ENCODE data around the gene TRAF2. TPM values are rescaled to one million over a fixed set of nuclear protein-coding genes. Genes with fewer than 3 reads are reported as not detected.

TRAF2 gene
- total and polyA plus RNA-seq, 2 of the 13 experiments (the other 11 are each of a cell fraction or from before 2014, with no cell fraction given), result 12.4 to 13.6 TPM

DNA sequence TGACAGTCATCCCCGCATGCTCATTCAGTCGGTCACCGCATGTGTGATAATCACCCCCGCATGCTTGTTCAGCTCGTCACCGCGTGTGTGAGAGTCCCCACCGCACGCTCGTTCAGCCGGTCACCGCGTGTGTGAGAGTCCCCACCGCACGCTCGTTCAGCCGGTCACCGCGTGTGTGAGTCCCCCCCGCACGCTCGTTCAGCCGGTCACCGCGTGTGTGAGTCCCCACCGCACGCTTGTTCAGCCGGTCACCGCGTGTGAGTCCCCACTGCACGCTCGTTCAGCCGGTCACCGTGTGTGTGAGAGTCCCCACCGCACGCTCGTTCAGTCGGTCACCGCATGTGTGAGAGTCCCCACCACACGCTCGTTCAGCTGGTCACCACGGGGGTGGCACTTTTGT, 3.5 kb downstream of the TRAF2 start:
- ATAC-seq (no peak), FAIRE-seq (no peak), DNase-seq (ENCODE audit: low spot score) (no peak)
- H3K4me1 ChIP-seq (ENCODE audit: insufficient read depth, low read length), result peaks cover 23% of the 10 kb centered on the region
- intact Hi-C loops (cut with micrococcal nuclease; ENCODE audit: unreplicated experiment) (loop anchor here (5.0 to 10.0 kb wide), 2 partner anchors 47 to 105 kb away; no protein-coding TSS in a partner anchor), in situ Hi-C loops (cut with HindIII; ENCODE audit: extremely low pct_ligation_motif_present, low pct_unique_long_range_greater_than_20kb) (no loop called here)
- ChIA-PET CTCF (ENCODE audit: low intra/inter-chr PET ratio, low total read pairs) (no interaction called here), POLR2A (no interaction called here)
- 0 out of 2 replicates have a peak, but pooled peaks cover 10% of the 10 kb centered on the region for H4K20me1 ChIP-seq (ENCODE audit: insufficient read depth, low read length)
- H2AFZ ChIP-seq (ENCODE audit: low read length), result no peak overlapping the region
- WGBS (ENCODE audit: low lambda C conversion rate), result 95% methylated on average over 42 of the region's 42 CpGs
- no peak overlapping the region for H3K27ac ChIP-seq (ENCODE audit: extremely low read length, insufficient read depth, low read length)
- no TSS peak for BruUV-seq (replicated peaks)
- H3K27me3 ChIP-seq (ENCODE audit: control insufficient read depth in 1 of 2, insufficient read depth in 2 of 2, low read length in 2 of 2), result no peaks in the 10 kb centered on the region
- no peaks in the 10 kb centered on the region for H3K9me3 ChIP-seq (ENCODE audit: low read length)
- TF ChIP-seq AGO2 (optimal IDR thresholded peaks at IDR 0.05; ENCODE audit: low read depth, low read length) (peak; percentile 41), ZNF160 (CRISPR knock-in tag; IDR thresholded peaks at IDR 0.05) (no peak), RBFOX2 (IDR thresholded peaks at IDR 0.05; ENCODE audit: low read depth, low read length) (0 out of 2 replicates have a peak, but pooled peaks have one; percentile 44)
- TF ChIP-seq, protein P1, sequence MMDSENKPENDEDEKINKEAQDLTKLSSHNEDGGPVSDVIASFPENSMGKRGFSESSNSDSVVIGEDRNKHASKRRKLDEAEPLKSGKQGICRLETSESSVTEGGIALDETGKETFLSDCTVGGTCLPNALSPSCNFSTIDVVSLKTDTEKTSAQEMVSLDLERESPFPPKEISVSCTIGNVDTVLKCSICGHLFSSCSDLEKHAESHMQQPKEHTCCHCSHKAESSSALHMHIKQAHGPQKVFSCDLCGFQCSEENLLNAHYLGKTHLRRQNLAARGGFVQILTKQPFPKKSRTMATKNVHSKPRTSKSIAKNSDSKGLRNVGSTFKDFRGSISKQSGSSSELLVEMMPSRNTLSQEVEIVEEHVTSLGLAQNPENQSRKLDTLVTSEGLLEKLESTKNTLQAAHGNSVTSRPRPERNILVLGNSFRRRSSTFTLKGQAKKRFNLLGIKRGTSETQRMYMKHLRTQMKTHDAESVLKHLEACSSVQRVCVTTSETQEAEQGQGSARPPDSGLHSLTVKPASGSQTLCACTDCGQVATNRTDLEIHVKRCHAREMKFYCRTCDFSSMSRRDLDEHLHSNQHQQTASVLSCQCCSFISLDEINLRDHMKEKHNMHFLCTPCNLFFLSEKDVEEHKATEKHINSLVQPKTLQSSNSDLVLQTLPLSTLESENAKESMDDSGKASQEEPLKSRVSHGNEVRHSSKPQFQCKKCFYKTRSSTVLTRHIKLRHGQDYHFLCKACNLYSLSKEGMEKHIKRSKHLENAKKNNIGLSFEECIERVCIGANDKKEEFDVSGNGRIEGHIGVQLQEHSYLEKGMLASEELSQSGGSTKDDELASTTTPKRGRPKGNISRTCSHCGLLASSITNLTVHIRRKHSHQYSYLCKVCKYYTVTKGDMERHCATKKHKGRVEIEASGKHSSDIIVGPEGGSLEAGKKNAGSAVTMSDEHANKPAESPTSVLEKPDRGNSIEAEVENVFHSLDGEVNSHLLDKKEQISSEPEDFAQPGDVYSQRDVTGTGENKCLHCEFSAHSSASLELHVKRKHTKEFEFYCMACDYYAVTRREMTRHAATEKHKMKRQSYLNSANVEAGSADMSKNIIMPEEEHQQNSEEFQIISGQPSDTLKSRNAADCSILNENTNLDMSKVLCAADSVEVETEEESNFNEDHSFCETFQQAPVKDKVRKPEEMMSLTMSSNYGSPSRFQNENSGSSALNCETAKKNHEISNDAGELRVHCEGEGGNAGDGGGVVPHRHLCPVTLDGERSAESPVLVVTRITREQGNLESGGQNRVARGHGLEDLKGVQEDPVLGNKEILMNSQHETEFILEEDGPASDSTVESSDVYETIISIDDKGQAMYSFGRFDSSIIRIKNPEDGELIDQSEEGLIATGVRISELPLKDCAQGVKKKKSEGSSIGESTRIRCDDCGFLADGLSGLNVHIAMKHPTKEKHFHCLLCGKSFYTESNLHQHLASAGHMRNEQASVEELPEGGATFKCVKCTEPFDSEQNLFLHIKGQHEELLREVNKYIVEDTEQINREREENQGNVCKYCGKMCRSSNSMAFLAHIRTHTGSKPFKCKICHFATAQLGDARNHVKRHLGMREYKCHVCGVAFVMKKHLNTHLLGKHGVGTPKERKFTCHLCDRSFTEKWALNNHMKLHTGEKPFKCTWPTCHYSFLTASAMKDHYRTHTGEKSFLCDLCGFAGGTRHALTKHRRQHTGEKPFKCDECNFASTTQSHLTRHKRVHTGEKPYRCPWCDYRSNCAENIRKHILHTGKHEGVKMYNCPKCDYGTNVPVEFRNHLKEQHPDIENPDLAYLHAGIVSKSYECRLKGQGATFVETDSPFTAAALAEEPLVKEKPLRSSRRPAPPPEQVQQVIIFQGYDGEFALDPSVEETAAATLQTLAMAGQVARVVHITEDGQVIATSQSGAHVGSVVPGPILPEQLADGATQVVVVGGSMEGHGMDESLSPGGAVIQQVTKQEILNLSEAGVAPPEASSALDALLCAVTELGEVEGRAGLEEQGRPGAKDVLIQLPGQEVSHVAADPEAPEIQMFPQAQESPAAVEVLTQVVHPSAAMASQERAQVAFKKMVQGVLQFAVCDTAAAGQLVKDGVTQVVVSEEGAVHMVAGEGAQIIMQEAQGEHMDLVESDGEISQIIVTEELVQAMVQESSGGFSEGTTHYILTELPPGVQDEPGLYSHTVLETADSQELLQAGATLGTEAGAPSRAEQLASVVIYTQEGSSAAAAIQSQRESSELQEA (CRISPR knock-in tag; IDR thresholded peaks at IDR 0.05; ENCODE audit: not compliant biosample characterization), result no peak
- peaks cover 71% of the 10 kb centered on the region for H3K79me2 ChIP-seq (ENCODE audit: insufficient read depth, low read length)
- H3K9ac ChIP-seq (ENCODE audit: insufficient read depth, low read depth, low read length), result no peak overlapping the region
- H3K4me2 ChIP-seq (ENCODE audit: low read depth, low read length), result no peak overlapping the region
- no peak overlapping the region for H3K4me3 ChIP-seq (replicated peaks in 1 of 3; ENCODE audit: insufficient read depth in 1 of 3, low read depth in 2 of 3, low read length in 3 of 3)
- H3K36me3 ChIP-seq (replicated peaks in 1 of 2; ENCODE audit: control insufficient read depth in 1 of 2, insufficient read depth in 2 of 2, low read length in 2 of 2), result peaks cover 1 to 22% of the 10 kb centered on the region in 2 experiments; a peak in 4 of 5 replicates
